GM19324 (cell line): ENCODE results near the gene LYAR.

Source experiments
- ATAC-seq: cut with Tn5 transposase; IDR thresholded peaks from one replicate; pipeline ENCODE4 v1.9.1; 2021; ENCODE audit warnings: mild to moderate bottlenecking, moderate library complexity; ENCODE audit not compliant: unreplicated experiment, low FRiP score

Gene LYAR

DNA sequence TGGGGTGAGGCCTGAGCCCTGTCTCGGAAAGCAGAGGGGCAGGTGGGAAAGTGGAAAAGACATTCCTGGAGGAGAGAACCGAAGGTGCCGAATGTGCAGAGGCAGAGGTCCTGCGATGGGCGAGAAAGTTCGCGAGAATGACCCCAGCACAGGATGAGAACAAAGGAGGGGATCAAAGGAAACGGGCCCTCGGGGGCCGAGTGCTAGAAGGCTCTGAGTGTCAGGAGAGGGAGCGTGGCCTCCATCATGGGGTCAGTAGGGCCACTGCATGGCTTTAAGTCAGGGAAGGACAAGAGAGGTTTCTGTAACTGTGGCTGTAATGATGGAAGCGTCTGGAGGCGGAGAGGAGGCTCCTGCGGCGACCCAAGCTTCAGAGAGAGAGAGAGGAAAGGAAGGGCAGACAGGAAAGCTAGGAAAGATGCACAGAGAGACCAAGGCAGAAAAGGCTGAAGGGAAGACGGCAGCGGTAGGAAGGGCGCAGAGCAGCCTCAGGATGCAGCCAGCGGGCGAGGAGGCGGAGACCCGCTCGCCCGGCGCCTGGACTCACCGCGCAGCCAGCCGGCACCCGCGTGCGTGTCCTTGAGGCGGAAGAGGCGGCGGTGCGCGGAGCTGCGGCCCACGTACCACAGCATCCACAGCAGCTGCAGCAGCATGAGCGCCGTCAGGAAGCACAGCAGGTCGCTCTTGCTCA, 63.9 kb downstream of the LYAR start:
- ATAC-seq = no peak
